Fibroblast of skin of left quadriceps (primary cell): ENCODE measurements around the gene CADM2.

Source experiments
- DNase-seq, 2 experiments: peaks; one replicate each; pipeline ENCODE4 v3.0.0-alpha.2; 2013; ENCODE audit warnings: low read depth in 2 of 2

The CADM2 gene

GRCh38 chr3:84984429-84984828 is 25.6 kb downstream of the CADM2 start:
- DNase-seq = no peak

- no peak for DNase-seq
These were observed 27.0 kb downstream of the CADM2 start for GRCh38 chr3:84985795-84986194.

- DNase-seq = no peak
These were observed 29.1 kb downstream of the CADM2 start for GRCh38 chr3:84987706-84988504.

- no peak for DNase-seq
These were observed 30.3 kb downstream of the CADM2 start for GRCh38 chr3:84989102-84989501.

GRCh38 chr3:84991422-84991900 is 32.7 kb downstream of the CADM2 start:
- DNase-seq = no peak

GRCh38 chr3:84993956-84994355 is 35.2 kb downstream of the CADM2 start:
- no peak for DNase-seq

GRCh38 chr3:84998545-84998944 is 39.8 kb downstream of the CADM2 start:
- no peak for DNase-seq

GRCh38 chr3:85003479-85003878 is 44.7 kb downstream of the CADM2 start:
- no peak for DNase-seq

GRCh38 chr3:85004147-85004546 is 45.4 kb downstream of the CADM2 start:
- DNase-seq = no peak

GRCh38 chr3:85005946-85006345 is 47.2 kb downstream of the CADM2 start:
- DNase-seq = no peak

GRCh38 chr3:85007195-85008094 is 48.7 kb downstream of the CADM2 start:
- no peak for DNase-seq

- DNase-seq = no peak
These were observed 62.0 kb downstream of the CADM2 start for GRCh38 chr3:85020828-85021227.

- no peak for DNase-seq
These were observed 71.3 kb downstream of the CADM2 start for GRCh38 chr3:85030052-85030451.

GRCh38 chr3:85037203-85037602 is 78.4 kb downstream of the CADM2 start:
- DNase-seq = no peak

- DNase-seq = no peak
These were observed 82.2 kb downstream of the CADM2 start for GRCh38 chr3:85041001-85041400.

- DNase-seq = no peak
These were observed 82.8 kb downstream of the CADM2 start for GRCh38 chr3:85041562-85042055.

GRCh38 chr3:85050821-85051220 is 92.0 kb downstream of the CADM2 start:
- no peak for DNase-seq

GRCh38 chr3:85051786-85052185 is 93.0 kb downstream of the CADM2 start:
- DNase-seq = no peak

GRCh38 chr3:85053626-85054025 is 94.8 kb downstream of the CADM2 start:
- DNase-seq = no peak

- no peak for DNase-seq
These were observed 95.8 kb downstream of the CADM2 start for GRCh38 chr3:85054579-85054978.

GRCh38 chr3:85068911-85069310 is 110.1 kb downstream of the CADM2 start:
- no peak for DNase-seq

- no peak for DNase-seq
These were observed 115.2 kb downstream of the CADM2 start for GRCh38 chr3:85074003-85074402.

- no peak for DNase-seq
These were observed 116.9 kb downstream of the CADM2 start for GRCh38 chr3:85075663-85076062.
